Uterus (tissue), 2 donors: Measurements from ENCODE around the gene ZNF497.

ENCODE experiments used
- POLR2A ChIP-seq, 2 donors: fragments of 450-650 bp; IDR thresholded peaks; one replicate each; pipeline ENCODE4 v1.6.1; 2016; ENCODE audit warnings: antibody characterized with exemption in 2 of 2, mild to moderate bottlenecking in 1 of 2, moderate library complexity in 1 of 2
- TF ChIP-seq, protein P1 (sequence below), 4 experiments: fragments of 200-600 bp in 2 of 4; fragments of 450-650 bp in 2 of 4; sonication (generic) in 2 of 4; IDR thresholded peaks; one replicate each; pipeline ENCODE4 v1.5.1; 2016 to 2019; ENCODE audit warnings: antibody characterized with exemption in 4 of 4, mild to moderate bottlenecking in 2 of 4, moderate library complexity in 1 of 4

- TF ChIP-seq, protein P1, sequence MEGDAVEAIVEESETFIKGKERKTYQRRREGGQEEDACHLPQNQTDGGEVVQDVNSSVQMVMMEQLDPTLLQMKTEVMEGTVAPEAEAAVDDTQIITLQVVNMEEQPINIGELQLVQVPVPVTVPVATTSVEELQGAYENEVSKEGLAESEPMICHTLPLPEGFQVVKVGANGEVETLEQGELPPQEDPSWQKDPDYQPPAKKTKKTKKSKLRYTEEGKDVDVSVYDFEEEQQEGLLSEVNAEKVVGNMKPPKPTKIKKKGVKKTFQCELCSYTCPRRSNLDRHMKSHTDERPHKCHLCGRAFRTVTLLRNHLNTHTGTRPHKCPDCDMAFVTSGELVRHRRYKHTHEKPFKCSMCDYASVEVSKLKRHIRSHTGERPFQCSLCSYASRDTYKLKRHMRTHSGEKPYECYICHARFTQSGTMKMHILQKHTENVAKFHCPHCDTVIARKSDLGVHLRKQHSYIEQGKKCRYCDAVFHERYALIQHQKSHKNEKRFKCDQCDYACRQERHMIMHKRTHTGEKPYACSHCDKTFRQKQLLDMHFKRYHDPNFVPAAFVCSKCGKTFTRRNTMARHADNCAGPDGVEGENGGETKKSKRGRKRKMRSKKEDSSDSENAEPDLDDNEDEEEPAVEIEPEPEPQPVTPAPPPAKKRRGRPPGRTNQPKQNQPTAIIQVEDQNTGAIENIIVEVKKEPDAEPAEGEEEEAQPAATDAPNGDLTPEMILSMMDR (IDR thresholded peaks at IDR 0.05): no peak
- TF ChIP-seq POLR2A (IDR thresholded peaks at IDR 0.05): no peak
Observed at GRCh38 chr19:58350001-58350861, 12.3 kb downstream of the ZNF497 start.
